GM18502 (cell line): ENCODE measurements around the gene PHLDA2.
"Not testable (repeated sequence)": the region's sequence is repeated elsewhere in the genome, so short reads cannot be mapped to it uniquely, and the experiment has no call there.

Experiments used
- ATAC-seq: cut with Tn5 transposase; IDR thresholded peaks from one replicate; pipeline ENCODE4 v1.9.1; 2021; ENCODE audit warnings: mild to moderate bottlenecking; ENCODE audit not compliant: unreplicated experiment, poor library complexity

PHLDA2 gene

GRCh38 chr11:2916114-2916891, 12.9 kb downstream of the PHLDA2 start:
- ATAC-seq: no peak

GRCh38 chr11:2915473-2915872, 13.7 kb downstream of the PHLDA2 start:
- no peak for ATAC-seq

GRCh38 chr11:2914455-2915195, 14.6 kb downstream of the PHLDA2 start:
- no peak for ATAC-seq

- ATAC-seq: no peak
Measured at GRCh38 chr11:2913776-2914175, 15.4 kb downstream of the PHLDA2 start.

- ATAC-seq: no peak
Measured at GRCh38 chr11:2913019-2913431, 16.2 kb downstream of the PHLDA2 start.

- ATAC-seq: no peak
Measured at GRCh38 chr11:2912498-2912897, 16.7 kb downstream of the PHLDA2 start.

- no peak for ATAC-seq
Measured at GRCh38 chr11:2911785-2912391, 17.3 kb downstream of the PHLDA2 start.

GRCh38 chr11:2911088-2911784, 18.0 kb downstream of the PHLDA2 start:
- no peak for ATAC-seq

- no peak for ATAC-seq
Measured at GRCh38 chr11:2910401-2910955, 18.7 kb downstream of the PHLDA2 start.

- no peak for ATAC-seq
Measured at GRCh38 chr11:2909133-2909902, 19.9 kb downstream of the PHLDA2 start.

- no peak for ATAC-seq
Measured at GRCh38 chr11:2908130-2908529, 21.1 kb downstream of the PHLDA2 start.

GRCh38 chr11:2905299-2905698, 23.9 kb downstream of the PHLDA2 start:
- not testable (repeated sequence) for ATAC-seq

GRCh38 chr11:2904153-2905052, 24.8 kb downstream of the PHLDA2 start:
- ATAC-seq: no peak

GRCh38 chr11:2903672-2904011, 25.6 kb downstream of the PHLDA2 start:
- no peak for ATAC-seq

GRCh38 chr11:2902784-2903671, 26.2 kb downstream of the PHLDA2 start:
- no peak for ATAC-seq

- ATAC-seq: peak; percentile 98
Measured at GRCh38 chr11:2901854-2902783, 27.1 kb downstream of the PHLDA2 start.
